ENCODE measurements around the gene MAGEA4. TPM values are rescaled to one million over a fixed set of nuclear protein-coding genes. Genes with fewer than 3 reads are reported as not detected.

The MAGEA4 gene
- total and polyA plus RNA-seq, 2 of the 8 experiments (the other 6 are each of a cell fraction or from before 2014, with no cell fraction given): 0.45 to 0.67 TPM

GRCh38 chrX:151921292-151921691 is 8.6 kb downstream of the MAGEA4 start (continued):
- no peak for TF ChIP-seq JUN (IDR thresholded peaks at IDR 0.05; ENCODE audit: low read depth, low read length)
- no peak for TF ChIP-seq SP1 (IDR thresholded peaks at IDR 0.05; ENCODE audit: low read depth, low read length)
- TF ChIP-seq KDM1A (IDR thresholded peaks at IDR 0.05; ENCODE audit: borderline replicate concordance, low read length): no peak
- no peak for TF ChIP-seq HDAC6 (IDR thresholded peaks at IDR 0.05; ENCODE audit: low read depth, low read length)
- TF ChIP-seq TAF7 (optimal IDR thresholded peaks at IDR 0.05; ENCODE audit: borderline replicate concordance, low read depth, low read length): no peak
